Superior temporal gyrus (tissue), 1 donor: ENCODE data around the gene TCERG1.
"Not testable (repeated sequence)": the region's sequence is repeated elsewhere in the genome, so short reads cannot be mapped to it uniquely, and the experiment has no call there.

Experiments used
- DNase-seq: peaks from one replicate; pipeline ENCODE4 v3.0.0-alpha.2; 2016; ENCODE audit errors: extremely low spot score

Gene TCERG1

DNA sequence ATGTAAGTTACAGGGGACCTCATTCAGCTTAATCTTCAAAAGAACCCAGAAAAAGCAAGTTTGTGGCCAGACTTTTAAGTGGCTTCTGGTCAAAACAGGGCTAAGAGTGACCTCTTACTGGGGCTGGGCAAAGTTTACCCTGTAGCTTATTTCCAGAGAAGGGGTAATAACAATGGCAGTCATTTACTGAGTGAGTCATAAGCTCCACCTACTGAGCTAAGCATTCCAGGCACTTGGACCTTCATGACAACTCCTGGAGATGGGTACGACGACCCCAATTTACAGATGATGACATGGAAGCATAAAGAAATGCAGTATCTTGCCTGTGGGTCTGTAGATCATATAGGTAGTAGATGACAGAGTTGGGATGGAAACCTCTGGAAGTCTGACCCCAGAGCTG, 73.6 kb downstream of the TCERG1 start:
- DNase-seq, result no peak

DNA sequence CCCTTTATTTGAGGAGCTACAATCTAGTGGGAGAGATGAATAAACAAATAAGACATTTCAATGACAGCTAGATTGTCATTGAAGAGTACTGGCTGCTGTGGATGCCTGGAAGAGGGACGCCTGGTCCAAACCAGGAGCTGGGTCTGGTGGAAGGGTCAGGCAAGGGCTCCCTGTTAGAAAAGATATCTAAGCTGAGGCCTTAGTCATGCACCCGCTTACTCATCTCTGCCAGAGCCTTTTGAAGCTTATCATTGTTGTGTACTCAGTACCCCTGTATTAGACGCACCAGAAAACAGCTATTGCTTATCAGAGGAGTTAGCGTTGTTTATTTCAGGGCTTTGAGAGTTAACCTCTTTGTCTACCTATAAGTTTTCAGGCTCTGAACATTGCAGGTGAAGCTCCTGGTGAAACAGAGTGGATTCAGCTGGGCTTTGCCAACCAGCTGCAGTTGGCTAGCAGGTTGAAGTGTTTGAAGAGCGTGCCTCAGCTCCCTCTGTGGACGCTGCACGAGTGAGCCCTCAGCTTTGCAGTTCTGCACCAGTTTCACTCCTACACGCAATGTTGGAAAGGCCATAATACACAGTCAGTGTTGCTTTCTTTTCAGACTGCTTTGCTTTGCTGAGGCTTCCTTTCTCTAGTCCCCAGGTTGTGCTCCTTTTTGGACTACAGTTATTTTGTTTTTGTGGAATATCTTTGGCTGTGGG, 74.4 kb downstream of the TCERG1 start:
- DNase-seq, result no peak

DNA sequence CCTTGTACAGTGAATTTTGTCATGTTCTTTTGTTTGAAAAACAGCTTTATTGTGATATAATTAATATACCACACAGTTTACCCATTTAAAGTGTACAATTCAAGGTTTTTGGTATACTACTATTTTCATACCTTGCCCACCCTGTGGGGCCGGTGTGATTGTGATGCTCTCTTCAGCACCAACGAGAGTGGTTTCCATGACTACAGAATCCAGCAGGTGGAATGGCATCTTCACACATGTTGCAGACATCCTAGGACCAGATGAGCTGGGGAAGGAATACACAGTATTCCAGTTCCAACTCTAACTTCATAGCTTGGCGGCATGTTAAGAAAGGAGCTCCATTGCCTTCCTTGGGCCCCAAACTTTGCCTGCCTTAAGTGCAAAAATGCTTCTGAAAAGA, 76.6 kb downstream of the TCERG1 start:
- no peak for DNase-seq

DNA sequence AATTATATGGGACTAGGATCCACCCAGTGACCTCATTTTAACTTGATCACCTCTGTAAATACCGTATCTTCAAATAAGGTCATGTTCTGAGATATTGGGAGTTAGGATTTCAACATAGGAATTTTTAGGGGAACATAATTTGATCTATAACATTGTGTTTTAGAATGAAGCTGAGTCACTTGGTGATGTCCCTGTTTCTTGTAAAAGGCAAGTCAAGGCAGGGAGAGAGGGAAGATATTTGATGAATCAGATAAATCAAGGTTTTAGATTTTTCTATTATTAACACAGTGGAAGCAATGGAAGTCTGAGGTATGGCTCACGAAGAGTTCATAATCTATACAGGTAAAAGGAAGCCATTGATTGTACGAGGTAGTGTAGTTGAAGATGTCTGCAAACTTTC, 80.7 kb downstream of the TCERG1 start:
- no peak for DNase-seq

DNA sequence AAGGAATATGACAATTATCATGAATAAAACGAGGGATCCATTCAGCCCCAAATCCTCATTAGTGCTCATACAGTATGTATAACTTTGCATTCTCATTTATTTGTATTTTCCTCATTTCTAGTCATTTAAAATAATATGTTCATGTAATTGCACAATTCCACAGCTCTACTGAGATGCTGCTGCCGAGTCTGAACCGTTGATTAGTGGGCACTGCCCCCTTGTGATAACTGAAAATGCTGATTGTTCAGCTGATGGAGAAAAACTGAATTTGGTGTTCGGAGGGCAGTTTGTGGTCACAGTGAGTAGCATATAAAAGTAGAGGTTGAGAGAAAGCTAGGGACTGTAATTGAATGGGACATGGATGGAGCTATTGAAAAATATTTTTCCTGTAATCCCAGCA, 81.1 kb downstream of the TCERG1 start:
- DNase-seq, result no peak

DNA sequence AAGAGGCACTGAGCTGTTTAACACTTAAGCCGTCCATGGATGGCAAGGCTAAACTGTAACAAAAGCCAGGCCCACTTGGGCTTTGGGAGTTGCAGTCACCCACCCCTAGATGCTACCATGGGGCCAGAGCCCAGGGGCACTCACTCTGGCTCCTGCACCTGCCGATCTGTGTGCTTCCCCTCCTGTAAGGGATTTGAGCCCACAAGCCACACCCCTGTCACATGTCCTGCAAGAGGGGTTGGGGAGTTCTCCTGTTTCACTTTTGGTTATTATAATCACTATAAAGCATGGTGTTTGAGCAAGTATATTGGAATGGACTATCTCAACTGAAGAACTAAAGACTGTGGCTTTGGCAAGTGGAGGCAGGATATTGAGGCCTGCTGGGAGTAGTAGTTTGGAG, 82.9 kb downstream of the TCERG1 start:
- DNase-seq, result no peak

DNA sequence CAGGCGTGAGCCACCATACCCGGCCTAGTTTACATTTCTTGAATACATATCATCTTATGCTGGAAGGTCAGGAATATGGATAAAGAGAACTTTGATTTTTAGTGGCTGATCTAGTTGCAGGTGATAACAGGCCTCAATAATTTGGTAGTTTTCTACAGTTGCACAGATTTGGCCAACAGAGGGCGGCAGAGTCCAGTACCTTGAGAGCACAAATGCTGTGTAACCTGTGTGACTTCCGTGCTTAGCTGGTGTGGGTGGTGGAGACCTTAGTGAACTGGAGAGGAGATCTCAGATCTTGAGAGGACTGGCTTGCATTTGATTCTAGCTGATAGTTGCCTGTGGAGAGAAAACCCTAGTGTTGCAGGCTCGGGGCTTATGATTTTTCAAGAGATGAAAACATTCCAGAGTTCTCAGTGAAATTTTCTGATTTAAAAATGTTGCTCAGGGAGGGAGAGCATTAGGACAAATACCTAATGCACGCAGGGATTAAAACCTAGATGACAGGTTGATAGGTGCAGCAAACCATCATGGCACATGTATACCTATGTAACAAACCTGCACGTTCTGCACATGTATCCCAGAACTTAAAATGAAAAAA, 86.2 kb downstream of the TCERG1 start:
- DNase-seq, result peak; percentile 88

DNA sequence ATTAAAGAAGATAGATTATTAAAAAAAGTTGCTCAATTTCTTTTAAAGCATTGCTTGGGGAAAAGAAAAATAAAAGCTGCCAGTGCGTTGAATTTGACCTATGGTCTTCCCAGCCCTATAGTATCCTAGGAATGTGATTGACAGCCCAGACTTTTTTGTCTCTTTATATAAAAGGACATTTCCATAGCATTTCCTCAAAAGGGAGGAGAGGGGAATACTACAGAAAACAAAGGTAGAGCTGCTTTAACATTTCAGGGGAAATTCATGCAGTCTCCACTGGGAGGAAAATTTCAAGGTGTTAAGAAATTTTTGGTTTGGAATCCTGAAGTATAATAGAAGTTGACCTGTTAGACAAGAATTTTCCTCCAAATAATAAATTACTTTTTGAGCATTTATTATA, 86.7 kb downstream of the TCERG1 start:
- no peak for DNase-seq

DNA sequence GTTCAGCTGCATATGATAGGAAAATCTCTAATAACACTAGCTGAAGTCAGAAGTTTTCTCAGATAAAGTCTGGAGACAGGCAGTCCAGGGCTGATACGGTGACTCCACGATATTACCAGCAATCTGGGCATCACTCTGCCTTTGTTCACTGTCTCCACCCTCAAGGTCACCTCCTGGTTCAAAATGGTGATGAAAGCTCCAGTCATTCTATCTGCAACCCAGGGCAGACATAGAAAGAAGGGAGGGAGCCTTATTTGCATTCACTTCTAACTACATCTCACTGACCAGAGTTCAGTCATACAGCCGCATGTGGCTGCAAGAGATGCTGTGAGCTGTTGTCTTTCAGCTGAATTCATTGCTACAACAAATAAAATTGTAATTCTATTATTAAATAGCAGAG, 91.3 kb downstream of the TCERG1 start:
- no peak for DNase-seq

DNA sequence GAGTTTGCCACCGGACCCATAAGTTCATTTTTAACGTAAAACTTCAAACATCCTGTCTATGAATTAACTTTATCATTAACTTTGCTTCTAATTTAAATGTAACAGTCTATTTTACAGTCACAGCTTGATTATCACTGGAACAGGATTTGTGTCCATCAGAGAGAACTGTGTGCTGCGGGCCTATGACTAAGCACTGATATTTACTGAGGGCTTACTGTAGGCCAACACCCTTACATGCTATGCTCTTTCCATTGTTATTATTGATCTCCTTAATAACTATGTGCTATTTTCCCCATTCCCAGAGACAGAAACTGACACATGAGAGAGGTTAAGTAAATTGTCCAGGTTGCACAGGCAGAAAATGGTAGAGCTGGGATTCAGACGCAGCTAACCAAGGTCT, 92.8 kb downstream of the TCERG1 start:
- no peak for DNase-seq

DNA sequence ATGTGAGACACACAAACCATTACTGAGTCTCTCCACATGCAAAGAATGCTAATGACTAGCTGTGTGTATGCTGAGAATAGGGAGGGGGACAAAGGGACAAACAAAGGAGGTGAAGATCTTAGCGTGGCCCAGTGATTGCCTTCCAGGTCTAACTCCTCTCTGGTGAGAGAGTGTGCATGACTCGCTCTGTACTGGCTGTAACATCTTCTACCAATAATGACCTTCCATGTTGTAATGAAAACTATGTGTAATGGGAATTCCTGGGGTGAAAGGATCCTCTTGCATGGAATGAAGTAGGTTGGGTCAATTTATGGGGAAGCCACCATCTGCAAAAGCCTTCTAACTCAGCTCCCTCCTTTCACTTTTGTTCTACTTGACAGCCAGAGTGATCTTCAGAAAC, 93.3 kb downstream of the TCERG1 start:
- no peak for DNase-seq

DNA sequence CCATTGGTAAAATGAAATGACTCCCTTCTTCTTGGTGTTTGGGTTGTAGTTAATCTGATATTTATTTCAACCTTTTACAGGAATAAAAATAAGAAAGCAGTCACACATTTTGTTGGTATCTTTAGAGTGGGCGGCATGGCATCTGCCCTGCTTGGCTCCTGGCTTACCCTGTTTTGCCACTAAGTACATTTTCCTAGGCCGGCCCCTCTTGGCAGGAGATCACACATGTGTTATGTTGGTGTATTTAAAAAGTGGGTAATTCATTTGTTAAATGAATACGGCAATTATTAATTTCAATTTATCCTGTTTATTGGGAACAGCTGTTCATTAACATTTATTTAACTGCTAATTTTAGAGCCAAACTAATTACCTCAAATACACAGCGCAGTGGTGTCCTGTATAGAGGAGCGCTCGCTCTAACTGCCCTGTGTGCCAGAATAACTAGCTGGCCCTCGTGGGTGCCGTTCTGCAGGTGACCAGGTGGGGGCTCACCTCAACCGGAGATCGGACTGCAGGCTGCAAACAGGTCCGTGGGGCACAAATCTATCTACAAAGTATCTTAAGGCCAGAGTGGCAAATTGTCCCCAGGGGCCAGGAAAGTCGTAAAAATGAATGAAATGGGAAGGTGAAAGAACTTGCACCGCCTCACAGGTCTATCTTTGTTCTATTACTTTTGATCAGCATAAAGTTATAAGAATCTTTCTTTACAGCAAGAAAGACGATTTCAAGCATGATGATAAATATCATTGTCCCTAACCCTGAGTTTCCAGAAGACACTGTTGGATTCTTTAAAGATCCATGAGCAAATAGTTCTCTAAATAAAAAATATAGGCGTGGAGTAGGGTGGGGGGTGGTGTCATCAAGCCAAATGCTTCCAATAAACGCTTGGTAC, 95.1 kb downstream of the TCERG1 start:
- peak; percentile 84 for DNase-seq

DNA sequence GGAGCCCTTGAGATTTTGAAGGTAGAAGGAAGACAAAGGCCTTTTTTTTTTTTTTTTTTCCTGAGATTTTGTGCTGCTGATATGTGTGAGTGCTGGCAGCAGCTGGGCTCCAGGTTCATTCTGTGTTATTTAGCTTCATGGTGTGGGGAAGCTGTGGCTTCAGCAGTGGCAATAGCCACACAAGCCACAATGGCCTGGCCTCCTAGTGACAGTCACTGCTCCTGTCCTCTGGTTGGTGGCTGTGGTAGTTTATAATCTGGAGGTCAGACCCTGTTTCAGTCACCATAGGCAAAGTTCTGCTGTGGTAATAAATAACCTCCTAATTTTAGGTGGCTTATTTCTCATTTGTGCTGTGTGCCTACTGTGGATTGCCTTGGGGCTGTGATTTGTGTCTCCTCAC, 97.1 kb downstream of the TCERG1 start:
- no peak for DNase-seq

DNA sequence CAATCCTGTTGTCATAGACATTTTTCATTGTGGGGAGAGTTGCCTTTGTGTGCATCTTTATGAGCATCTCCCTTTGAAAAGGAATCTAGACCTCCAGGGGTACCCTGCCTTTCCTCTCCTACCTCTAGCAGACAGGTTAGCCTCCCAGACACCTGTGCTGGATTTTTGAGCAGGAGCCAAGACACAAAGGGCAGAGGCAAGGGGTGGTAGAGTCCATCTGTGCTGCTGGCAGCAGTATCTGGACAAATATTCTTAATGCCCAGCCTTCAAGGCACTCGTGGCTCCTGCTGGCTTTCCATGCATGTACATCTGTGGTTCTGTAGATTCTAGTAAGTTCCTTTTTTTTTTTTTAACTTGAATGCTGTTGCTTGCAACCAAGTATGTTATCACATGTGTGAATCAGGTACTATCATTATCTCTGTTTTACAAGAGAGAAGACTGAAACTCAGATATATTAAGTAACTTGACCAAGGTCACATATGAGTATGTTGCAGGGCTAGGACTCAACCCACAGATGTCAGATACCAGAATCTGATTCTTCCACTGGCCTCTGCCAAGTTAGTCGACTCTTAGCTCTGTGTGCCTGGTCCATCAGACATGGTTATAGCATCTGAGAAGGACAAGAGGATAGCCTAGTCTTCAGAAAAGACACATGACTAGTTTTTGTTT, 101.8 kb downstream of the TCERG1 start:
- DNase-seq, result no peak

DNA sequence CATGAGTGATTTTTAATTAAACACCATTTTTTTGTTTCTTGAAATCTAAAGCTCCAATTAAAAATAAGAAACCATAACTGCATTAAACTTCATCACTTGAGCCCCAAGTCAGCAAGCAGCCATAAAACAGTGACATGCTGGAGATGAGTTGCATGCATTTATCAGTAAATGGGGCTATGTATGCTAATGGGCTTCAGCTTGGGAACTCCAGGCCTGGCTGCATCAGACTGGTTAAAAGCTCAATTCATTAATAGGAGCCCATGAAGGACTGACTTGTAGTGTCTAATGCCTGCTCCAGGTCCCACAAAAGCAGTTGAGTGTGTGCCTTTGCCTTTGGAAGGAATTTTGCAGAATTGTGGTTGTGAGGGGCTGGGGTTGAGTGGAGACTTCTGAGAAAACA, 102.5 kb downstream of the TCERG1 start:
- DNase-seq, result no peak

DNA sequence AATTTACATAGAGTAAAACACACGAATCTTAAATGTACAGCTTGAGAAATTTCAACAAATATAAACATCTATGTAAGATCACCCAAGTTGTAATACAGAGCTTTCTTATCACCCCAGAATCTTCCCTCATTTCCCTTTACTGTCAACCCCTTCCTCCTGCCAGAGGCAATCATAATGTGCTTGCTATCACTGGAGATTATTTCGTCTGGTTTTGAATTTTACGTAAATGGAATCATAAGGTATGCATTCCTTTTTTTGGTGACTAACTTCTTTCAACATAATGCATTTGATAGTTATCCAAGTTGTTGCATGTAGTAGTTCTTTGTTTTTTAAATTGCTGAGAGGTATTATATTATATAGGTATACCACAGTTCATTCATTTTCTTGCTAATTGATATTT, 106.3 kb downstream of the TCERG1 start:
- no peak for DNase-seq

DNA sequence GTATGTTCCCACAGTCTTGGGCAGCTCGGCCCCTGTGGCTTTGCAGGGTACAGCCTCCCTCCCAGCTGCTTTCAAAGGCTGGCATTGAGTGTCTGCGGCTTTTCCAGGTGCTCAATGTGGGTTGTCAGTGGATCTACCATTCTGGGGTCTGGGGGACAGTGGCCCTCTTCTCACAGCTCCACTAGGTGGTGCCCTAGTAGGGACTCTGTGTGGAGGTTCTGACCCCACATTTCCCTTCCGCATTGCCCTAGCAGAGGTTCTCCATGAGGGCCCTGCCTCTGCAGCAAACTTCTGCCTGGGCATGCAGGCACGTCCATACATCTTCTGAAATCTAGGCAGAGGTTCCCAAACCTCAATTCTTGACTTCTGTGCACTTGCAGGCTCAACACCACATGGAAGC, 109.8 kb downstream of the TCERG1 start:
- not testable (repeated sequence) for DNase-seq

DNA sequence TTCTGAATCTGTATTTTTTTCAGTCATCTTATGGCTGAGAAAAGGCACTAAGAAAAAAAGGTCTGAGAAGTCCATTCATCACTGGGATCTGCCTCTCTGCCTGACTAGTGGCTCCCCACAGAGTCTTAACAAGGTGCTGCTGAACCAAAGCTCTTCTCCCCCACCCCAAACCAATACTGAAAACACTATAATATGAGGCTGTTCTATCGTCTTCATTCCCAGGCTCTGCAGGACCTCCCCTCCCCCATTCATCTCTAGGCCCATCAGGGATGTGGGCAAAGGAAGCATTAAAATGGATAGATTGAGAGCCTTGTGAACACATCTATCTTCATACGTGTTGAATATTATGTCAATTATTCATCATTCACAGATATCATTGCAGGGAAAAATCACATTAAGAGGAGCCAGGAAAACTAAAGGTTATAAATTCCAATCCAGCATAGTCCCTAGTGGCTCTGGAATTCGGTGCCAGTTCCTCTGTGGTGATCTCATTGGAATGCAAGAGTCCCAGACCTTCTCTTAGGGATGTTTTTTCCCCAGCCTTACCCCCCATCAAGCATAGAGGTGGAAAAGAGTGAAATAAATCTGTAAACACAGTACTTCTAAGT, 113.2 kb downstream of the TCERG1 start:
- no peak for DNase-seq
